ENCODE results near the gene ELK4.

ELK4 gene

GRCh38 chr1:205570796-205571537 is 60.8 kb downstream of the ELK4 start:
- intact Hi-C loops (cut with DNase I): no loop called here
- DNase-seq: peak in 1 of 10 donors; percentile 22

- intact Hi-C loops (cut with DNase I): no loop called here
- peak in 1 of 10 donors; percentile 67 for DNase-seq
These were observed 61.7 kb downstream of the ELK4 start for GRCh38 chr1:205570173-205570501.

GRCh38 chr1:205569411-205570172 is 62.2 kb downstream of the ELK4 start:
- intact Hi-C loops (cut with DNase I): no loop called here
- DNase-seq: peak in 7 of 10 donors; percentile 31 to 94 (median 49)

GRCh38 chr1:205568469-205569361 is 63.1 kb downstream of the ELK4 start:
- intact Hi-C loops (cut with DNase I): no loop called here
- peak in 3 of 10 donors; percentile 40 to 91 (median 79) for DNase-seq

GRCh38 chr1:205568135-205568468 is 63.7 kb downstream of the ELK4 start:
- DNase-seq: peak in 1 of 10 donors; percentile 69
- intact Hi-C loops (cut with DNase I): no loop called here

GRCh38 chr1:205567716-205568115 is 64.1 kb downstream of the ELK4 start:
- DNase-seq: peak in 1 of 10 donors; percentile 76
- intact Hi-C loops (cut with DNase I): no loop called here

GRCh38 chr1:205565799-205566198 is 66.0 kb downstream of the ELK4 start:
- intact Hi-C loops (cut with DNase I): no loop called here
- DNase-seq: peak in 1 of 10 donors; percentile 9

- peak in 2 of 10 donors; percentile 16 to 28 for DNase-seq
- intact Hi-C loops (cut with DNase I): no loop called here
These were observed 67.8 kb downstream of the ELK4 start for GRCh38 chr1:205563927-205564441.

- intact Hi-C loops (cut with DNase I): no loop called here
- no peak for DNase-seq
These were observed 70.2 kb downstream of the ELK4 start for GRCh38 chr1:205561501-205562203.
